ENCODE results near the gene FER1L5. TPM values are rescaled to one million over a fixed set of nuclear protein-coding genes. Genes with fewer than 3 reads are reported as not detected.

FER1L5 gene
- total and polyA plus RNA-seq, 12 donors = 0.01 to 0.14 (median 0.07) TPM; not detected in 5

DNA sequence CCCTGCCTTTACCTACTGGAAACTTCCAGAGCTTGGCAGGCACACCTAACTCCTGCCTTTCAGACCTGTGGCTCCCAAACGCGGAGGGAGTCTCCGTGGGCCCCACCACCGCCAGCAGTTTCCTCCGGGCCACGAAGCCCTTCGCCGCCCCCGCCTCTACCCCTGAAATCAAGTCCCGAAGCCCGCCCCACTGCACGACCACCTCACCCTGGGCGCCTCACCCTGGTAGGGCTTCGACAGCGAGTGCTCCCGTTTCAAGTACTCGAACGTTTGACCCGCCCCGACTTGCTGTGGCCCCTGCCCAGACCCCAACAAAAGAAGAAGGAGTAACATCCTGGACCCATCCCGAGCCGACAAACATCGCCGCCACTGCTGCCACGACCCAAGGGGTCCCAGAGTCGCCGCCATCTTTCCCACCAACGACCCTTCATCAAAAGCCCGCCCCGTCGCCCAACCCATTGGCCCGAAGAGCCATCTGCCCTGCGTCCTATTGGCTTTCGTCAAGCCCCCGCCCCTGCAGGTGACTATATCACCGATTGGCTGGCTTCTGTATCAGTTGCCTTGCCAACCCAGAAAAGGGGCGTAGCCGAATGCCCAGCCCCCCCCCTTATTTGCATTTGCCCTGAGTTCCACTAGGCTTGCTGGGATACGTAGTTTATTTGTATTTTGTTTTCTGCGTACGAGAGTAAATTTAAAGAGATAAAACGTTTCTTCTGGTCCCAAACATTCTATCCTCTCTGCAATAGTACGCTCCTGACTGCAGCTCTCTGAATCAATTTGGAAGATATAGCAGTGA lies 97.3 kb downstream of the FER1L5 start, which contains the start of gene LMAN2L:
TSS of gene LMAN2L (minus strand) at position 432 of the 796 bp plus-strand sequence. CDS start at position 408, 24 bp downstream.
- H3K9me3 ChIP-seq = no peaks in the 10 kb centered on the region
- WGBS, 2 donors = 0% methylated on average over 43 of the region's 43 CpGs
- H3K4me1 ChIP-seq = peaks cover 0 to 49% (median 28%) of the 10 kb centered on the region in 9 donors
- peak within 1 kb of the TSS; percentile 69 to 93 (median 80) for H3K4me3 ChIP-seq
- TF ChIP-seq, protein P1, sequence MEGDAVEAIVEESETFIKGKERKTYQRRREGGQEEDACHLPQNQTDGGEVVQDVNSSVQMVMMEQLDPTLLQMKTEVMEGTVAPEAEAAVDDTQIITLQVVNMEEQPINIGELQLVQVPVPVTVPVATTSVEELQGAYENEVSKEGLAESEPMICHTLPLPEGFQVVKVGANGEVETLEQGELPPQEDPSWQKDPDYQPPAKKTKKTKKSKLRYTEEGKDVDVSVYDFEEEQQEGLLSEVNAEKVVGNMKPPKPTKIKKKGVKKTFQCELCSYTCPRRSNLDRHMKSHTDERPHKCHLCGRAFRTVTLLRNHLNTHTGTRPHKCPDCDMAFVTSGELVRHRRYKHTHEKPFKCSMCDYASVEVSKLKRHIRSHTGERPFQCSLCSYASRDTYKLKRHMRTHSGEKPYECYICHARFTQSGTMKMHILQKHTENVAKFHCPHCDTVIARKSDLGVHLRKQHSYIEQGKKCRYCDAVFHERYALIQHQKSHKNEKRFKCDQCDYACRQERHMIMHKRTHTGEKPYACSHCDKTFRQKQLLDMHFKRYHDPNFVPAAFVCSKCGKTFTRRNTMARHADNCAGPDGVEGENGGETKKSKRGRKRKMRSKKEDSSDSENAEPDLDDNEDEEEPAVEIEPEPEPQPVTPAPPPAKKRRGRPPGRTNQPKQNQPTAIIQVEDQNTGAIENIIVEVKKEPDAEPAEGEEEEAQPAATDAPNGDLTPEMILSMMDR (IDR thresholded peaks at IDR 0.05) = peak in 1 of 9 donors; percentile 15
- peaks cover 0 to 29% (median 0%) of the 10 kb centered on the region in 9 donors for H3K36me3 ChIP-seq
- peak; percentile 96 to 100 (median 100) for ATAC-seq
- intact Hi-C loops (cut with DNase I) = loop anchor here in 4 of 10 donors (1.0 to 5.0 kb wide), 3 partner anchors 20 to 103 kb away; partner anchors contain the start of genes KANSL3 (in 4 of the 4) and CNNM4 (in 2 of the 4)
- H3K27ac ChIP-seq = peak within 1 kb of the TSS; percentile 34 to 84 (median 76)
- DNase-seq = peak; percentile 95 to 99
- H3K27me3 ChIP-seq = no peaks in the 10 kb centered on the region

DNA sequence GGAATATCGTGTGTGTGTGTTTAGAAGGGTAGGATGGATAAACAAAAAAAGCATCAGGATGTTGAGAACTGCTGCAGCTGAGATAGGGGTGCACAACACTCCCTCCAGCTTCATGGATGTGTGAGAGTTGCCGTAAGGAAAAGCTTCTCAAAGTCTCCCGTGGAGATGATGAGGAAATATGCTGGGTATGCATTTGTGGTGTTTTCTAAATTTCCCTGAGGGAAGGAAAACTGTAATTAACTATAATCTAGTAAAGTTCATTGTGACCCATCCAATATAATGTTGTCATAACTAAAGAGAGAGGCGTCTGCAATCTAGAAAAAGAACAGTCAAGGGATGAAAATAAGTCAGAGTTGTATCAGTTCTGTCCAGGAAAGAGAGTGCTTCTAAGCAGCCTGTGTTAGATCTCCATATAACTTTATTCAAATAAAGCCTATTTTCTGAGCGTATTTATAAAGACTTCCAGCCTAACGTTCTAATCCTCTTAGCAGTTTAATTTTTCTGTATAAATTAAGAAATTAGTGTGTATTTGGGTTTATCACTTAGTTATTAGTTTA lies 104.6 kb downstream of the FER1L5 start:
- WGBS, 2 donors = 56 to 57% methylated on average over 6 of the region's 6 CpGs
- DNase-seq (no peak), ATAC-seq (peak in 3 of 8 donors; percentile 31 to 40 (median 38))
- Histone ChIP-seq H3K4me1 (peaks cover 0 to 10% (median 0%) of the 10 kb centered on the region in 9 donors), H3K4me3 (no peak overlapping the region), H3K27me3 (no peaks in the 10 kb centered on the region), H3K36me3 (no peaks in the 10 kb centered on the region), H3K9me3 (no peaks in the 10 kb centered on the region), H3K27ac (peak overlapping the region in 5 of 10 donors; percentile 4 to 41 (median 36))
- TF ChIP-seq, protein P1 (IDR thresholded peaks at IDR 0.05) = no peak
- intact Hi-C loops (cut with DNase I) = no loop called here

DNA sequence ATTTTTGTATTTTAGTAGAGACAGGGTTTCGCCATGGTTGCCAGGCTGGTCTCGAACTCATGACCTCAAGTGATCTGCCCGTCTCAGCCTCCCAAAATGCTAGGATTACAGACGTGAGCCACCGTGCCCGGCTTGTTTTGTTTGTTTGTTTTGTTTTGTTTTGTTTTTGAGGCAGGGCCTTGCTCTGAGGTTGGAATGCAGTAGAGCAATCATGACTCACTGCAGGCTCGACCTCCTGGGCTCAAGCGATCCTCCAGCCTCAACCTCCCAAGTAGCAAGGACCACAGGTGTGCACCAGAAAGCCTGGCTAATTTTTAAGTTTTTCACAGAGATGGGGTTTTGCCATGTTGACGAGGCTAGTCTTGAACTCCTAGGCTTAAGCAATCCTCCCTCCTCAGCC lies 109.2 kb downstream of the FER1L5 start:
- ATAC-seq (no peak), DNase-seq (no peak)
- peaks cover 0 to 10% (median 0%) of the 10 kb centered on the region in 9 donors for H3K4me1 ChIP-seq
- H3K27ac ChIP-seq = no peak overlapping the region
- H3K36me3 ChIP-seq = no peaks in the 10 kb centered on the region
- WGBS, 2 donors = 90 to 92% methylated on average over 9 of the region's 9 CpGs
- H3K27me3 ChIP-seq = no peaks in the 10 kb centered on the region
- intact Hi-C loops (cut with DNase I) = loop anchor here in 1 of 10 donors (10.0 kb wide), 1 partner anchor 213 kb away; no protein-coding TSS in a partner anchor
- no peak overlapping the region for H3K4me3 ChIP-seq
- TF ChIP-seq, protein P1 (IDR thresholded peaks at IDR 0.05) = no peak
- no peaks in the 10 kb centered on the region for H3K9me3 ChIP-seq

DNA sequence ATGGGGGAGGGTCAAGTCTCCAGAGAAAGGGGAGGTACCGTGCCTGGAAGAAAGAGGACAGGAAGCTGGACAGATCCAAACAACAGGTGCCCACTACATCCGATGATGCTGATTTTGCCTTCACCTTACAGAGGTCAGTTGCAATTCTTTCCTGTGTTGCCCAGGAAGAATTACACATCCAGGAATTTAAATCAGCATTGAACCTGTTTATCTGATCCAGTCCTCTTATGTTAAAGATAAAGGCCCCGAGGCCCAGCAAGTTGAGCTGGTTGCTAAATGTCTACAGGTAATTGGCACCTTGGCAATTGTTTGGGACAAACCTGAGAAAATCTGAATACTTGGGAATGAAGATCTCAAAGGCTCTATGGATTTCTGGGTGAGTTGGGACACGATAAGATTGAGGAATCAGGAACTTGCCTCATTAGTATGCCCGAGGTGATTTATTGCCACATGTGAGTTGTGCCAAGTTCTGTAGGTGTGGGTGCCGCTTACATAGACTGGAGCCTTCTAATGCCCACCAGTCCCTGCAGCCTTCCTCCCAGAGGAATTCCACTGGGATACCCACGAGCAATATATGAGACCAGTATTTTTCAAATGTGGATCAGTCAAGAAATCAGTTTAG lies 111.2 kb downstream of the FER1L5 start:
- Histone ChIP-seq H3K27ac (no peak overlapping the region), H3K27me3 (no peaks in the 10 kb centered on the region), H3K4me3 (no peak overlapping the region), H3K36me3 (no peaks in the 10 kb centered on the region), H3K4me1 (no peaks in the 10 kb centered on the region), H3K9me3 (no peaks in the 10 kb centered on the region)
- DNase-seq (no peak), ATAC-seq (no peak)
- intact Hi-C loops (cut with DNase I) = loop anchor here in 1 of 10 donors (10.0 kb wide), 1 partner anchor 211 kb away; no protein-coding TSS in a partner anchor
- TF ChIP-seq, protein P1 (IDR thresholded peaks at IDR 0.05) = no peak
- 65 to 68% methylated on average over 7 of the region's 7 CpGs for WGBS, 2 donors
